Activated T-cell treated with anti-CD3 and anti-CD28 coated beads for 4 hours (primary cell): ENCODE results near the gene TRAF4.
A peak's percentile ranks its signal among the peaks of the same experiment; 100 is the strongest.

Experiments used
- DNase-seq: peaks from one replicate; pipeline ENCODE4 v3.0.0-alpha.2; 2020

The TRAF4 gene

GRCh38 chr17:28743243-28744103 is at the start of gene TRAF4:
TSS of gene TRAF4 (plus strand) at chr17:28744011. CDS start at chr17:28744113, 102 bp downstream.
- DNase-seq, result peak; percentile 69

- no peak for DNase-seq
Measured at GRCh38 chr17:28698253-28698941, 45.4 kb upstream of the TRAF4 start.

- DNase-seq, result no peak
Measured at GRCh38 chr17:28700278-28700677, 43.5 kb upstream of the TRAF4 start.

GRCh38 chr17:28700830-28701492 is 42.9 kb upstream of the TRAF4 start:
- no peak for DNase-seq

GRCh38 chr17:28702026-28702751 is 41.6 kb upstream of the TRAF4 start:
- no peak for DNase-seq

- DNase-seq, result no peak
Measured at GRCh38 chr17:28702752-28703150, 41.1 kb upstream of the TRAF4 start.

GRCh38 chr17:28703552-28704218 is 40.1 kb upstream of the TRAF4 start:
- DNase-seq, result no peak

GRCh38 chr17:28704219-28704858 is 39.5 kb upstream of the TRAF4 start:
- no peak for DNase-seq

- DNase-seq, result no peak
Measured at GRCh38 chr17:28705074-28705659, 38.6 kb upstream of the TRAF4 start.

GRCh38 chr17:28705728-28706334 is 38.0 kb upstream of the TRAF4 start:
- DNase-seq, result no peak

- DNase-seq, result no peak
Measured at GRCh38 chr17:28706471-28707338, 37.1 kb upstream of the TRAF4 start.

- DNase-seq, result no peak
Measured at GRCh38 chr17:28707339-28707720, 36.5 kb upstream of the TRAF4 start.

GRCh38 chr17:28710861-28711722 is 32.7 kb upstream of the TRAF4 start:
- peak; percentile 90 for DNase-seq

GRCh38 chr17:28711723-28712031 is 32.1 kb upstream of the TRAF4 start, which contains the start of gene PROCA1:
TSS of gene PROCA1 (minus strand) at chr17:28711888. CDS start at chr17:28711660, 228 bp downstream.
- no peak for DNase-seq

- peak; percentile 42 for DNase-seq
Measured at GRCh38 chr17:28712032-28712704, 31.6 kb upstream of the TRAF4 start.

- DNase-seq, result no peak
Measured at GRCh38 chr17:28712705-28713415, 31.0 kb upstream of the TRAF4 start.

- no peak for DNase-seq
Measured at GRCh38 chr17:28714281-28714680, 29.5 kb upstream of the TRAF4 start.

- no peak for DNase-seq
Measured at GRCh38 chr17:28715217-28715616, 28.6 kb upstream of the TRAF4 start.
